Stimulated activated CD8-positive, alpha-beta memory T cell treated with anti-CD3 and anti-CD28 coated beads, Interleukin-12 subunit alpha, Interleukin-12 subunit beta, amount 100 ng/mL, for 4 hours (primary cell): ENCODE results near the gene TMEM79.
"Not testable (repeated sequence)": the region's sequence is repeated elsewhere in the genome, so short reads cannot be mapped to it uniquely, and the experiment has no call there.

ENCODE experiments used
- DNase-seq: peaks from one replicate; pipeline ENCODE4 v3.0.0-alpha.2; 2020; ENCODE audit warnings: low read depth

Gene TMEM79

DNA sequence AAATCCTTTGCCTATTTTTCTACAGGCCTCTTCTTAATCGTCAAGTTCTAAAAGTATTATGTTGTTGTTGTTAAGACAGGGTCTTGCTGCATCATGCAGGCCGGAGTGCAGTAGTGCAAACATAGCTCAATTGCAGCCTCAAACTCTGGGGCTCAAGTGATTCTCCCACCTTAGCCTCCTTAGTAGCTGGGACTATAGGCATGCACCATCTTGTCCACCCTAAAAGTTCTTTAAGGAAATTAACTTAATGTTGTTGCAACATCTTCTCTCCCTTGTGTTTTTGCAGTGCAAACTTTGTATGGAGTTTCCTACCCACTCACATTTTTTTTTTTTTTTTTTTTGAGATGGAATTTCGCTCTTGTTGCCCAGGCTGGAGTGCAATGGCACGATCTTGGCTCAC is 19.1 kb downstream of the TMEM79 start:
- DNase-seq = no peak

GRCh38 chr1:156305215-156305614 is 21.1 kb downstream of the TMEM79 start:
- no peak for DNase-seq

- no peak for DNase-seq
Observed at GRCh38 chr1:156308078-156308477, 24.0 kb downstream of the TMEM79 start.

GRCh38 chr1:156310962-156311361 is 26.8 kb downstream of the TMEM79 start:
- DNase-seq = no peak

- DNase-seq = no peak
Observed at GRCh38 chr1:156316909-156317308, 32.8 kb downstream of the TMEM79 start.

- DNase-seq = no peak
Observed at GRCh38 chr1:156319664-156320063, 35.5 kb downstream of the TMEM79 start.

DNA sequence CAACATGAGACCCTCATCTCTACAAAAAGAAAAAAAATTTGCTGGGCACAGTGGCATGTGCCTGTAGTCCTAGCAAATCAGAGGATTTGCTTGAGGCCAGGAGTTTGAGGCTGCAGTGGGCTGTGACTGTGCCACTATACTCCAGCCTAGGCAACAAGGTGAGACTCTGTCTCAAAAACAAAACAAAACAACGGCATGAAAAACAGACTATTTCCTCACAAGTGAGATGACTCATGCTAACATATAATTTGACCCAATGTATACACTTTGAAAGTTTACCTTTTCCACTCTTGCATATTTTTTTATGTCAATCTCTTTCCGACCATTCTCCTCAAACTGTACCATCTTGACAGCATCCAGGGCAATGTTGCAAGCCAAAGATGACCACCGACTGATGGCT is 36.4 kb downstream of the TMEM79 start:
- no peak for DNase-seq

GRCh38 chr1:156323179-156323578 is 39.1 kb downstream of the TMEM79 start:
- DNase-seq = not testable (repeated sequence)

DNA sequence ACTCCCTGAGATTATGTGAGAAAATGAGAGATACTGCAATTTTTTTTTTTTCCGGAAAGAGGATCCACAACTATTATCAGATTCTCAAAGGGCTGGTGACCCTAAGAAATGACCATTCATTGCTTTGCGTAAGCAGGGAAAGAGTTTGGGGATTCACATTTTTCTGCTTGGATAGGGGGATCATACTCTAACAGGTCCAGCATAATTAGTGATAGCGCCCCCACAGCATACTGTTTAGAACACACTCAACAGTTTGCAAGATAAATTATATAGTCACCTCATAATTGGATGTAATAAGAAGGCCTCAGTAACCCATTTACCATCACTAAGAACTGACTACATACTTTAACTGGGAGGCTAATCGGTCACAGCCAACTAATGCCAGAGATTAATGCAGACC is 52.1 kb downstream of the TMEM79 start:
- DNase-seq = no peak

GRCh38 chr1:156337052-156337887 is 53.1 kb downstream of the TMEM79 start:
- DNase-seq = no peak

DNA sequence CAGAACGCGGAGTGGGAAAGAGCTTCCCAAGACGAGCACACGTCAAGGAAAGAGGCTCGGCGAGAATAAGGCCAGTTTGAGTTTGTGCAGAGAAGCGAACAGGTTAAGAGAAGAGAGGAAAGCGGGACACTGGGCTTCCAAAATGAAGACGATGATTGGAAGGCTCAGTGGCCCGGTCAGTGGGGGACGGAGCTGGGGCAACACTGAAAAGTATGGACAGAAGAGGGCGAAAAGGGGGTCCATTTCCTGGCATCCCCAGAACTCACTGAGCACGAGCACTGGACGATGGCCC is 53.7 kb downstream of the TMEM79 start:
- DNase-seq = no peak

GRCh38 chr1:156338180-156338976 is 54.3 kb downstream of the TMEM79 start, which contains the start of the genes CCT3 and TSACC:
TSS of gene CCT3 (minus strand) at chr1:156338292. CDS start at chr1:156338184, 108 bp downstream.
TSS of gene TSACC (plus strand) at chr1:156338526. CDS start at chr1:156339758, 1,232 bp downstream.
- peak; percentile 99 for DNase-seq
